ENCODE measurements around the gene SLC19A1.

SLC19A1 gene

DNA sequence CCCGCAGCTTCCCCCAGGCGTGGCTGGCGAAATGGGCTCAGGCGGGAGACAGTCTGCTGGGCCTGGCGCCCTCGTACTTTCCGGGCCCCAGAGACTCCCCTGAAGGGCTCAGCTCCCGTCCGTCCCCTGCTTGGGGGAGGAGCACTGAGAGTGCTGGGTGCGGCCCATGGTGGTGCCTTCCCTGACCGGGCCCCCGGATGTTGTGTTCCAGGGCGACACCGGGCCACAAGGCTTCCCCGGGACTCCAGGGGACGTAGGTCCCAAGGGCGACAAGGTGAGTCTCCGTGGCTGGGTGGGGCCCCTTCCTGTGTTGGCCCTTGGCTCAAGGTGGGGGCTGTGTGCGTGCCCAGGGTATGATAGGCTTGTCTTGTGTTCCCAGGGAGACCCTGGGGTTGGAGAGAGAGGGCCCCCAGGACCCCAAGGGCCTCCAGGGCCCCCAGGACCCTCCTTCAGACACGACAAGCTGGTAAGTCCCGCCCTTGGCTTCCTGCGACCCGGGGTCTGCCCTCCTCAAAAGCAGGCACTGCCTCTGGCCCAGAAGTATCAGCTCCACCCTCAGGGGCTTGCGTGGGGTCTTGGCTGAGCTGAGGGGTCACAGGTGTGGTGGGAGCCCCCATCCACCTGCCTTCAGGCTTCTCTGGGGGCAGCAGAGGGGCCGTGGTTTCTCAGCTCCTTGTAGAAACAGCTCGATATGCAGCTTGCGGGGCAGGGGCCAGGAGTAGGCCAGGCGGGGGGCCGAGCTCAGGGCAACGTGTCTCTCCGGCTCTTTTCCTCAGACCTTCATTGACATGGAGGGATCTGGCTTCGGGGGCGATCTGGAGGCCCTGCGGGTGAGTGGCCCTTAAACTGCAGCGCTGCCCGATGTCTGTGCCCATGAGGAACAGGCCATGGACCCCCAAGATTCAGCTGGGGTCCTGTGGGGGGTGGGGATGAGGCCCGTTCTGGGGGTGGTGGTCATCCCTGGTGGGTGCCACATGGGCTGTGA, 62.3 kb downstream of the SLC19A1 start:
- no peak for DNase-seq (ENCODE audit: low read depth in 2 of 2)

- no peak for DNase-seq (ENCODE audit: low read depth in 2 of 2)
Measured at GRCh38 chr21:45478816-45479669, 63.2 kb downstream of the SLC19A1 start.

DNA sequence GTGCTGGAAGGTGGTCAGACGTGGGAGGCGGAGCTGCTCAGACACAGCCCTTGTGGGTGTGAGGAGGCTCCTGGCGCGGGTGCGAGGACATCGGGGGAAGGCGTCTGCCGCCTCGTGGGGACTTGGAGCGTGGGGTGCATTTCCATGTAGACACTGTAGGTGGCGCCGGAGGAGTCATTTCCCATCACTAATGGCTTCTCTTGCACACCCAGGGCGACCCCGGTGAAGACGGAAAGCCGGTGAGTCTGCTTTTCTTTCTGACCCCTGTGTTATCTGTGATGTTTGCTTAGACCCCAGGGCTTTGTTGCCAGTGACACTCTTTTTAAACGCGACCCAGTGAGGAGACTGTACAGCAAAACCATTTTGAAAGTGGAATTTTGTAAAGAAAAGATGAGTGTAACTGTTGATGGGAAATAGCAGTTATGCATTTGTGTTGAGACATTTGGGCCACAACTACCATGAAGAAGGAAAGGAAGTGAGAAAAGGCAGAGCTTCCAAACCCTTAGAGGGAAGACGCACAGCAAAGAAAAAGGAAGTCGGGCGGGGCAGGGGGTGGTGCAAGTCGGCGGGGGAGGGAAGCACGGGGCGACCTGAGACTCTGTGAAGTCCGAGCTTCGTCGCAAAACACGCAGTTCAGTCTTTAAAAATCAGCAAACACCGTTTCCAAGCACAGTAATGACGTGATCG, 64.0 kb downstream of the SLC19A1 start:
- DNase-seq (ENCODE audit: low read depth in 2 of 2): peak; percentile 47 to 69

- DNase-seq (ENCODE audit: low read depth in 2 of 2): no peak
Measured at GRCh38 chr21:45477176-45478114, 64.8 kb downstream of the SLC19A1 start.

DNA sequence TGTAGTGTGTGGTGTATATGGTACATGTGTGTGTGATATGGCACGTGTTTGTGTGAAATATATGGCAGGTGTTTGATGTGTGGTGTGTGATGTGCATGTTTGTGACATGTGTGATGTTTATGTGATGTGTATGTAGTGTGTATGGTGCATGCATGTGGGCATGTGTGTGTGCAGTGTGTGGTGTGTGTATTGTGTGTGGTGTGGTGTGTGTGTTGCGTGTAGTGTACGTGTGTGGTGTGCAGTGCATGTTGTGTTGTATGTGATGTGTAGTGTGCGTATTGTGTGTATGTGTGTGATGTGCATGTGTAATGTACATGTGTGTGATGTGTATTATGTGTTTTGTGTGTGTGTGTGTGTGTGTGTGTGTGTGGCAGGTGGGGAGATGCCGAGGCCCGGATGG, 65.7 kb downstream of the SLC19A1 start:
- no peak for DNase-seq (ENCODE audit: low read depth in 2 of 2)

- DNase-seq (ENCODE audit: low read depth in 2 of 2): no peak
Measured at GRCh38 chr21:45475797-45476570, 66.3 kb downstream of the SLC19A1 start.

DNA sequence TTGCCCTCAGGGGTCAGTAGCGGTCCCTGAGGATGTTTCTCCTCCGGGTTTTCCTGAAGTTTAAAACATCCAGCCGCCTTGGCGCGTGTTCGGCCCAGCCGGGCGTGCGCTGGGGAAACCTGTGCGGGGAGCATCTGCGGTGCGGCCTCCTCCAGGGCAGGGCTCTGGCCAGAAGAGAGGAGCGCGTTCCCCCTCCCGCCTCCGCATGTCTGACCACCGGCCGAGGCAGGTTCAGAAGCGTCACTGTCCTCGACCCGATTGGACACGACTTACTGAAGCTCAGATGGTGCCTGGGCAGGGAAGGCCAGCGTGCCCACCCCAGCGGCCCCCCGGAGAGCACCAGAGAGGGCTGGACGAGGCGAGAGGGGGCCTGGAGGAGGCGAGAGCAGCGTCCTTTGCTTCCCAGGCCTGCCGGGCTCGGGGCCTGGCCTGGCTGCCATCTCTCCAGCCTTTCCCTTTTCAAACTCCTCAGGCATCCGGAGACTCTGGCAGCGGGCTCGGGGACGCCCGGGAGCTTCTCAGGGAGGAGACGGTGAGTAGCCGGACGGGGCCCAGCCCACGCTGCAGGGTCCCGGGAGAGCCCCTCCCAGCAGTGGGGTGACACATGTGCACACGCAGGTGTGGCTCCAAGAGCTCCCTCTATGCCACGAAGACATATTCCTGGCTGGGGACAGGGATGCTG, 67.1 kb downstream of the SLC19A1 start:
- DNase-seq (ENCODE audit: low read depth in 2 of 2): no peak

DNA sequence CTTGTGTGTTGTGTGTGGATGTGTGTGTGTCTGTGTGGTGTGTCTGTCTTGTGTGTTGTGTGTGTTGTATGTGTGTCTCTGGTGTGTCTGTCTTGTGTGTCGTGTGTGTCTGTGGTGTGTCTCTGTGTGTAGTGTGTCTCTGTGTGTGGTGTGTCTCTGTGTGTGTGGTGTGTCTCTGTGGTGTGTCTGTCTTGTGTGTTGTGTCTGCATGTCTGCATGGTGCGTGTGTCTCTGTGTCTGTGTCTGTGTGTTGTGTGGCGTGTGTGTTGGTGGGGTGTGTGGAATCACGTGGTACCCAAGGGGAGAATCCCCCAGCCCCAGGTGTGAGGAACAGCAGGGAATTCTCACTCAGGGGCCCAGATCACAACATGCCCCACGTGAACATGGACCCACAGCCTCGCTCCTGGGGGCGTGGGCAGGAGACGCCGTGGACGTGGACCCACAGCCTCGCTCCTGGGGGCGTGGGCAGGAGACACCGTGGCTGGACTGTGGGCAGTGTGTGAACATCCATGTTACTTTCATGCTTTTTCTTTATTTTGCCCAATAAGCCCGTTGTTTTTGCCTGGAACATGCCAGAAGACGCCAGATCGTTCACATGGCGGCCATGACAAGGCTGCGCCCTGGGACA, 67.8 kb downstream of the SLC19A1 start:
- no peak for DNase-seq (ENCODE audit: low read depth in 2 of 2)

DNA sequence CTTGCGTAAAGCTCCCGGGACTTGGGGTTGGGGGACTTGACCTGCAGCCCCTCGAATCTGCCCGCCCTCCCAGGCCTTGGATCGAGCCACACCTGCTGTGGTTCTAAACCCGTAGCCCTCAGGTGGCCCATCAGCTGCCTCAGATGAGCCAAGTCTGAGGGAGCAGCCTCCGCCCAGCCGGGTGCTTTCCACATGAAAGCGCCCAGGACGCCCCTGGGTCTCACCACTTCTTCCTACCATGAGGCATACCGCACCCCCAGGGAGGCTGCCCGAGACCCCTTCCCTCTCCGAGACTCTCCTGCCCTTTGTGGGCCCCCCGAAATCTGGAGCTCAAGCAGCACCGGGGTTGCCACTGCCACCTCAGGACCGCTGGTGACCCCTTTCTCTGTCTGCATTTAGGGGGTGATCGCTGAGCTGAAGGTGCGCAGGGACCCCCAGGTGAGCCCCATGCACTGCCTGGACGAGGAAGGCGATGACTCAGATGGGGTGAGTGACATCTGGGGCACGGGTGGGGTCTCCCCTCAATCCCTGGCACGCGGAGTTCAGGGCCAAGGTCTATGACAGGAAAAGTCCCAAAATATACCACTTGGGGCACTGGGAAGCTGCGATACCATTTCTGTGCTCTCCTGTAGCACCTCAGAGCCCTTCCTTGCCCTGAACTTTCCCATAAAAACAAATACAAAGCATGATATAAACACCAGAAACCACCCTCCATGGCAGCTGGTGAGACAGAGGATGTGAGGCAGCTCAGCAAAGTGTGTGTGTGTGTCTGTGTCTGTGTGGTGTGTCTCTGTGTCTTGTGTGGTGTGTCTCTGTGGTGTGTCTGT, 68.5 kb downstream of the SLC19A1 start:
- DNase-seq (ENCODE audit: low read depth in 2 of 2): no peak

DNA sequence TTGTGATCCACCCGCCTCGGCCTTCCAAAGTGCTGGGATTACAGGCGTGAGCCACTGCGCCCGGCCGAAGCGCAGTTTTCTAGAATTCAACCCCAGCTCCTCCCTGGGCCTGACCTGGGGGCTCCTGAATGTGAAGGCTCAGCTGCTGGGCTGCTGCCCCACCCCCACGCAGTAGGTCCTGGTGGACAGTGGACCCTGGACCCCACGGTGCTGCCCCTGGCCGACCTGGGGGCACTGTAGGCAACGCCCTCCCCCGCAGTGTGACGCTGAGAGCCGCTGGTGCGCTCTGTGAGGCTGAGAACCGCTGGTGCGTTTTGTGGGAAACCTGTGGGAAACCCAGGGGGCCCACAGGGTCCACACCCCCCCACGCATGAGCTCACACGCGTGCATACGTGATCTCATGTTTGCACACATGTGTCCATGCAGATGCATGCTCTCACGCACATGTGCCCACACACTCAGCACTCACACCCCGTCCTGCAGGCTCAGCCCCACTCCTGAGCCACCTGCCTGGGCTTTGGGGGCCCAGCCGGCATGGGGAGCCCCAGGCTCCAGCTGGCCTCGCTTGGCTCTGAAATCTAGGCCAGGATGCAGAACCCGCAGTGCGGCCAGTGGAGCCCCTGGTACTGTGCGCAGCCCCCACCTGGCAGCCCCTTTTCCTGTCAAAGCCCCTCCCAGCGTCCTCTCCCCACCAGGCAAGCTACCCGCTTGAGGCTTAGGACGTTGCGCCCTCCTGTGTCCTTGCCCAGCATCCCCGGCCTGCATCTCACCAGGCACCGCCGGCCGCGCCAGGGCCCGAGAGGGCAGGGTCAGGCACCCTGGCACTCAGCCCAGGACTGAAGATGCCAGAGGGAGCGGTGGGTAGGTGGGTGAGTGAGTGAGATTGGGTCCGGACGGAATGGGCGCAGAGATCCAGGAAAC, 69.5 kb downstream of the SLC19A1 start:
- no peak for DNase-seq (ENCODE audit: low read depth in 2 of 2)

GRCh38 chr21:45471525-45472221, 70.6 kb downstream of the SLC19A1 start:
- no peak for DNase-seq (ENCODE audit: low read depth in 2 of 2)

DNA sequence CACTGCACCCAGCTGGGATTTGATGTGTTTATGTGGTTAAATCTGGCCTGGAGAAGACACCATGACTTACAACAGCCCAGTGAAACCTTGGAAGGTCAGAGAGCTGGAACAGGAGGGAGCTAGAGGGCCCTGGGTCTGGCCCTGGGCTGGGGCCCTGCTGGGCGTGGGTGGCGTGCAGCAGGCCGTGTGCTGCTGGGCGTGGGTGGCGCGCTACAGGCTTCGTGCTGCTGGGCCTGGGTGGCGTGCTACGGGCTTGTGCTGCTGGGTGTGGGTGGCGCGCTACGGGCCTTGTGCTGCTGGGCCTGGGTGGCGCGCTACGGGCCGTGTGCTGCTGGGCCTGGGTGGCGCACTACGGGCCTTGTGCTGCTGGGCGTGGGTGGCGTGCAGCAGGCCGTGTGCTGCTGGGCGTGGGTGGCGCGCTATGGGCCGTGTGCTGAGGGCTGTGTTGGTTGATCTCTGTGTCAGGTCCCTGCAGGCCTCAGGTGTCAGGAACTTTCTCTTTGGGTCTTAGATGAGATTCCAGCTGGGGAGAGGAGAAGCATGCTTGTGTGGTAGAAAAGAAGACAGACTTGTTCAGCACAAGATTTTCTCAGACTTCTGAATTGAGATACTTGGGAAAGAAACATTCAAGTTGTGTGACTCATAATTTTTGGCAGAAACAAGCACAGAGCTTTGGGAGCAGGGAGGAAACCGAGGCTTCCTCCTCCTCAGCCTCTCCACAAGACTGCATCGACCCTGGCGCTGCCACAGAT, 71.3 kb downstream of the SLC19A1 start:
- DNase-seq (ENCODE audit: low read depth in 2 of 2): no peak

DNA sequence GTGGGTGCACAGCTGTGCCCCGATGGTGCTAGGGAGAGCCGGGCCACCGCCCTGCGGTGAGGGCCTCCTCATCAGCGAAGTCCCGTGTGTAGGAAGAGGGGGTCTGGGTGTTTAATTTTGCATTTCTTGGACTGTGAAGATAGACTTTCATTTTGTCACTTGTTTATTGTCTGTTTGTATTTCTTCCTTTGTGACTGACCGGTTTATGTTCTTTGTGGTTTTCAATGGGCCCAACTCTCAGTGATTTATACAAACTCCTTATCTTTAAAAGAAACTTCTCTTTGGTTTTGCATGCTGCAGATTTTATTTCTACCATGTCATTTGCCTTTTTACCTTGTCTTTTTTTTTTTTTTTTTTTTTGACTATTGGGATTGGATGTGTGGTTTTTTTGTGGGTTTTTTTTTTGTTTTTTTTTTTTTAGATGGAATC, 72.1 kb downstream of the SLC19A1 start:
- no peak for DNase-seq (ENCODE audit: low read depth in 2 of 2)

DNA sequence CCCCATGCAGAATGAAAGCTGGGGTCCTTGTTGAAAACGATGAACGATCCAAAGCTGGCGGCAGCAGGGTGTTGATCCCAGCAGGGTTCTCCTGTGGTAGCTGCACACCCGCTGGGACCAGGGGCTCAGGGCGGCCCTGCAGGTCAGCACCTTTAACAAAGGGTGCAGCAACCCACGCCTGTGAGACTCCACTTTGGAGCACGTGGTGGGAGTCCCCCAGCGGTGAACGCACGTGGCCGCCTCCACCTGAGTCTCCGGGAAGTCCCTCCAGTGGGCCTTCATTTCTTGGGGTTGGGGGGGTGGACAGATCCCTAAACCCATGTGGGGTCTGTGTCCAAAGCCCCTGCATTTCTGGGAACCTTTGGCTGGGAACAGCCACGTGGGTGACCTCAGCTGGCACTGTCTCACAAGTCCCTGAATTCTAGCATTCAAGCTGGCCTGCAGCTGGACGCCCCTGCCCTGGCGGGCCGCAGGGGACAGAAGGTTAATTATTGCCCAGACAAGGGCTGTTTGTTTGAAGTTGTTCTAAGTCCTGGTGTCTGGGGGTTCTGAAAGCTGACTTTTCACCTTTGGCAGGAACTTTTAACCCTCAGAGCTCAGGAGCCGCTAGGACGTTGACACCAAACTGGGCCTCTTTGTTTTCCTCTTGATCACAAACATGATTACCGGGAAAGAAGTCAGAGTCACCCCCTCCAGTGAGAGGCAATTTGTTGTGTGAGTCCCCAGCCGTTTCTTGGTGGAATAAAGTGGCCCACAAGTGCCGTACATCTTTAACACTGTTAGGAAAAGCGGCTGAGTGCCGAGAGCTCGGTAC, 72.8 kb downstream of the SLC19A1 start:
- DNase-seq (ENCODE audit: low read depth in 2 of 2): no peak

- DNase-seq (ENCODE audit: low read depth in 2 of 2): no peak
Measured at GRCh38 chr21:45468971-45469272, 73.3 kb downstream of the SLC19A1 start.

All from stimulated activated CD8-positive, alpha-beta memory T cell treated with anti-CD3 and anti-CD28 coated beads, Interleukin-15, amount 100 ng/mL, for 48 hours (primary cell).